Trophoblast cell (in vitro differentiated cells and primary cell): ENCODE measurements around the gene PVALEF.

Experiments used
- DNase-seq, 2 donors: peaks; one replicate each; pipeline ENCODE4 v3.0.0-alpha.2; 2016
- H2AFZ ChIP-seq: 2 replicates; pipeline ENCODE4 v1.6.1; 2013; ENCODE audit warnings: low read length, moderate library complexity, mild to moderate bottlenecking; ENCODE audit not compliant: insufficient read depth, poor library complexity
- H2AK5ac ChIP-seq: 2 replicates; pipeline ENCODE4 v1.6.1; 2013; ENCODE audit warnings: mild to moderate bottlenecking, low read length
- H2BK120ac ChIP-seq: 2 replicates; pipeline ENCODE4 v1.6.1; 2013; ENCODE audit warnings: low read length, mild to moderate bottlenecking, moderate library complexity; ENCODE audit not compliant: insufficient read depth, poor library complexity
- H2BK12ac ChIP-seq: 2 replicates; pipeline ENCODE4 v1.6.1; 2013; ENCODE audit warnings: mild to moderate bottlenecking, low read length, moderate library complexity
- H2BK5ac ChIP-seq: 2 replicates; pipeline ENCODE4 v1.6.1; 2013; ENCODE audit warnings: low read length, low read depth, moderate library complexity, mild to moderate bottlenecking; ENCODE audit not compliant: poor library complexity
- H3K14ac ChIP-seq: 2 replicates; pipeline ENCODE4 v1.6.1; 2013; ENCODE audit warnings: mild to moderate bottlenecking, low read length
- H3K18ac ChIP-seq: 2 replicates; pipeline ENCODE4 v1.6.1; 2013; ENCODE audit warnings: mild to moderate bottlenecking, low read length
- H3K23ac ChIP-seq: 2 replicates; pipeline ENCODE4 v1.6.1; 2013; ENCODE audit warnings: low read length
- H3K27ac ChIP-seq: 2 replicates; pipeline ENCODE4 v1.5.1; 2013; ENCODE audit warnings: low read depth, mild to moderate bottlenecking, inconsistent platforms, low read length, moderate library complexity
- H3K27me3 ChIP-seq: 2 replicates; pipeline ENCODE4 v1.6.1; 2013; ENCODE audit warnings: inconsistent platforms, mild to moderate bottlenecking, low read length, moderate library complexity; ENCODE audit not compliant: insufficient read depth
- H3K36me3 ChIP-seq, 2 experiments: 1 replicate in 1 of 2; 2 replicates in 1 of 2; pipeline ENCODE4 v1.6.1; 2013; ENCODE audit warnings: low read length in 2 of 2, mild to moderate bottlenecking in 2 of 2, moderate library complexity in 1 of 2; ENCODE audit not compliant: insufficient read depth in 2 of 2, control insufficient read depth in 1 of 2
- H3K4ac ChIP-seq: 2 replicates; pipeline ENCODE4 v1.6.1; 2013; ENCODE audit warnings: low read depth, mild to moderate bottlenecking, low read length, moderate library complexity
- H3K4me1 ChIP-seq, 2 experiments: 1 replicate in 1 of 2; 2 replicates in 1 of 2; pipeline ENCODE4 v1.6.1; 2013; ENCODE audit warnings: low read length in 2 of 2, mild to moderate bottlenecking in 2 of 2, moderate library complexity in 1 of 2; ENCODE audit not compliant: insufficient read depth in 2 of 2, control insufficient read depth in 1 of 2
- H3K4me2 ChIP-seq: 2 replicates; pipeline ENCODE4 v1.6.1; 2013; ENCODE audit warnings: inconsistent platforms, mild to moderate bottlenecking, low read length, moderate library complexity
- H3K4me3 ChIP-seq: 2 replicates; pipeline ENCODE4 v1.5.1; 2013; ENCODE audit warnings: mild to moderate bottlenecking, low read depth, low read length, inconsistent platforms
- H3K79me1 ChIP-seq: one replicate; pipeline ENCODE4 v1.6.1; 2013; ENCODE audit warnings: low read length
- H3K79me2 ChIP-seq: 2 replicates; pipeline ENCODE4 v1.6.1; 2013; ENCODE audit warnings: low read length, mild to moderate bottlenecking; ENCODE audit not compliant: control insufficient read depth, insufficient read depth, poor library complexity
- H3K9ac ChIP-seq: 2 replicates; pipeline ENCODE4 v1.6.1; 2013; ENCODE audit warnings: mild to moderate bottlenecking, low read length
- H3K9me3 ChIP-seq: 2 replicates; pipeline ENCODE4 v1.6.1; 2013; ENCODE audit warnings: low read depth, mild to moderate bottlenecking, control low read depth, inconsistent platforms, low read length; ENCODE audit not compliant: insufficient read depth
- H4K12ac ChIP-seq: 2 replicates; pipeline ENCODE4 v1.6.1; 2013; ENCODE audit warnings: low read depth, mild to moderate bottlenecking, low read length, moderate library complexity
- H4K8ac ChIP-seq: 2 replicates; pipeline ENCODE4 v1.6.1; 2013; ENCODE audit warnings: low read depth, mild to moderate bottlenecking, low read length, moderate library complexity
- H4K91ac ChIP-seq: one replicate; pipeline ENCODE4 v1.6.1; 2013; ENCODE audit warnings: low read depth, mild to moderate bottlenecking, low read length, moderate library complexity
- WGBS: extraction: QIAGEN DNeasy Blood & Tissue Kit; methylation state at CpG from one replicate; pipeline ENCODE4 v1.1.7; 2013; ENCODE audit warnings: missing lambda C conversion rate; ENCODE audit not compliant: insufficient read length, insufficient coverage; ENCODE audit errors: extremely low coverage; 5-methylcytosine and 5-hydroxymethylcytosine counted together

PVALEF gene

GRCh38 chr17:81190591-81190990 is 25.3 kb downstream of the PVALEF start:
- Histone ChIP-seq H2BK12ac (no peak overlapping the region), H3K4me2 (no peak overlapping the region), H2BK5ac (no peak overlapping the region), H3K27me3 (no peaks in the 10 kb centered on the region), H4K12ac (no peak overlapping the region), H3K4ac (no peak overlapping the region), H3K14ac (no peak overlapping the region), H3K9ac (no peak overlapping the region), H3K36me3 (peaks cover 21% of the 10 kb centered on the region in 2 experiments), H4K8ac (no peak overlapping the region), H3K27ac (no peak overlapping the region), H2BK120ac (no peak overlapping the region), H3K23ac (no peak overlapping the region), H3K79me1 (no peaks in the 10 kb centered on the region), H4K91ac (no peak overlapping the region), H3K79me2 (no peaks in the 10 kb centered on the region), H3K9me3 (no peaks in the 10 kb centered on the region), H3K4me1 (peaks cover 4 to 9% of the 10 kb centered on the region in 2 experiments), H3K4me3 (no peak overlapping the region), H3K18ac (no peak overlapping the region), H2AK5ac (no peak overlapping the region), H2AFZ (no peak overlapping the region)
- DNase-seq: no peak
- WGBS: no CpG with 5 or more reads among the region's 28 CpGs

GRCh38 chr17:81191116-81191515 is 25.8 kb downstream of the PVALEF start:
- Histone ChIP-seq H3K27ac (no peak overlapping the region), H2AFZ (no peak overlapping the region), H3K36me3 (peaks cover 23 to 25% of the 10 kb centered on the region in 2 experiments), H3K4me1 (peaks cover 4 to 9% of the 10 kb centered on the region in 2 experiments), H2BK120ac (no peak overlapping the region), H3K79me1 (no peaks in the 10 kb centered on the region), H3K9me3 (no peaks in the 10 kb centered on the region), H3K9ac (no peak overlapping the region), H3K14ac (no peak overlapping the region), H4K8ac (no peak overlapping the region), H4K12ac (no peak overlapping the region), H3K4ac (no peak overlapping the region), H2BK12ac (no peak overlapping the region), H3K18ac (no peak overlapping the region), H3K4me2 (no peak overlapping the region), H2AK5ac (no peak overlapping the region), H4K91ac (no peak overlapping the region), H3K4me3 (no peak overlapping the region), H3K79me2 (no peaks in the 10 kb centered on the region), H2BK5ac (no peak overlapping the region), H3K23ac (no peak overlapping the region), H3K27me3 (no peaks in the 10 kb centered on the region)
- WGBS: no CpG with 5 or more reads among the region's 20 CpGs
- DNase-seq: no peak

- Histone ChIP-seq H3K9ac (no peak overlapping the region), H3K79me2 (no peaks in the 10 kb centered on the region), H3K18ac (no peak overlapping the region), H3K4me1 (peaks cover 4 to 9% of the 10 kb centered on the region in 2 experiments), H3K23ac (no peak overlapping the region), H3K4ac (no peak overlapping the region), H3K4me3 (no peak overlapping the region), H3K79me1 (no peaks in the 10 kb centered on the region), H2BK12ac (no peak overlapping the region), H4K91ac (no peak overlapping the region), H2BK5ac (no peak overlapping the region), H3K27ac (no peak overlapping the region), H3K14ac (no peak overlapping the region), H3K4me2 (no peak overlapping the region), H2AK5ac (no peak overlapping the region), H3K36me3 (peaks cover 27 to 29% of the 10 kb centered on the region in 2 experiments), H4K12ac (no peak overlapping the region), H2AFZ (no peak overlapping the region), H3K9me3 (no peaks in the 10 kb centered on the region), H4K8ac (no peak overlapping the region), H2BK120ac (no peak overlapping the region), H3K27me3 (no peaks in the 10 kb centered on the region)
- no CpG with 5 or more reads among the region's 14 CpGs for WGBS
- no peak for DNase-seq
These were observed 26.3 kb downstream of the PVALEF start for GRCh38 chr17:81191646-81192045.

GRCh38 chr17:81192386-81193050 is 27.2 kb downstream of the PVALEF start:
- H3K79me1 ChIP-seq: no peaks in the 10 kb centered on the region
- no peak overlapping the region for H2AFZ ChIP-seq
- H3K9me3 ChIP-seq: no peaks in the 10 kb centered on the region
- H3K79me2 ChIP-seq: no peaks in the 10 kb centered on the region
- peaks cover 4 to 9% of the 10 kb centered on the region in 2 experiments for H3K4me1 ChIP-seq
- H2BK120ac ChIP-seq: no peak overlapping the region
- no peak overlapping the region for H3K27ac ChIP-seq
- no peak overlapping the region for H2BK5ac ChIP-seq
- no peak overlapping the region for H4K12ac ChIP-seq
- no peak overlapping the region for H3K4me2 ChIP-seq
- no peak overlapping the region for H3K4ac ChIP-seq
- H2AK5ac ChIP-seq: no peak overlapping the region
- no peak overlapping the region for H4K91ac ChIP-seq
- no peak overlapping the region for H3K14ac ChIP-seq
- H3K18ac ChIP-seq: no peak overlapping the region
- no peak overlapping the region for H3K4me3 ChIP-seq
- H3K23ac ChIP-seq: no peak overlapping the region
- no peaks in the 10 kb centered on the region for H3K27me3 ChIP-seq
- H2BK12ac ChIP-seq: no peak overlapping the region
- peak; percentile 73 to 79 for DNase-seq
- H3K36me3 ChIP-seq: peaks cover 28 to 30% of the 10 kb centered on the region in 2 experiments
- no peak overlapping the region for H3K9ac ChIP-seq
- H4K8ac ChIP-seq: no peak overlapping the region
- no CpG with 5 or more reads among the region's 34 CpGs for whole genome bisulfite sequencing
